ENCODE measurements around the gene CDC42BPB. TPM values are rescaled to one million over a fixed set of nuclear protein-coding genes. Genes with fewer than 3 reads are reported as not detected.

Gene CDC42BPB
- polyA plus RNA-seq, 1 of the 3 experiments (the other 2 are of a cell fraction): 61.6 TPM

- Histone ChIP-seq H3K9me3 (no peaks in the 10 kb centered on the region), H3K27ac (ENCODE audit: low read depth in 2 of 2, low read length in 1 of 2) (no peak overlapping the region), H2AFZ (ENCODE audit: low read depth) (no peak overlapping the region), H3K27me3 (ENCODE audit: insufficient read depth) (no peaks in the 10 kb centered on the region), H3K4me3 (ENCODE audit: low read depth in 2 of 2, low read length in 1 of 2) (no peak overlapping the region), H3K9ac (no peak overlapping the region), H3K4me2 (no peak overlapping the region), H4K20me1 (ENCODE audit: insufficient read depth) (peaks cover 14% of the 10 kb centered on the region; the same call in 1 of the 2 replicates), H3K9me2 (no peaks in the 10 kb centered on the region), H3K4me1 (ENCODE audit: control insufficient read depth in 1 of 2, insufficient read depth in 2 of 2, low read depth in 1 of 2, low read length in 1 of 2) (peaks cover 3 to 4% of the 10 kb centered on the region in 2 experiments; a peak in 2 of 4 replicates), H3K79me2 (ENCODE audit: insufficient read depth) (peaks cover 65% of the 10 kb centered on the region; the same call in 1 of the 2 replicates), H3F3A (replicated peaks; ENCODE audit: insufficient read depth) (peaks cover 15% of the 10 kb centered on the region), H3K36me3 (replicated peaks in 1 of 2; ENCODE audit: control insufficient read depth in 1 of 2, insufficient read depth in 2 of 2, low read length in 1 of 2) (peaks cover 27 to 53% of the 10 kb centered on the region in 2 experiments)
- no peak for TF ChIP-seq RFX5 (IDR thresholded peaks at IDR 0.05; ENCODE audit: low read length)
- TF ChIP-seq EZH2phosphoT487 (IDR thresholded peaks at IDR 0.05; ENCODE audit: borderline replicate concordance, low read depth): no peak
- TF ChIP-seq PBX3 (IDR thresholded peaks at IDR 0.05): no peak
- no peak for TF ChIP-seq USF1 (IDR thresholded peaks at IDR 0.05; ENCODE audit: borderline replicate concordance, low read depth)
- TF ChIP-seq FOXJ3 (CRISPR knock-in tag; IDR thresholded peaks at IDR 0.05): no peak
- TF ChIP-seq GABPA (IDR thresholded peaks at IDR 0.05; ENCODE audit: low read depth): no peak
- TF ChIP-seq RCOR1 (IDR thresholded peaks at IDR 0.05; ENCODE audit: low read length): no peak
- TF ChIP-seq RAD21 (IDR thresholded peaks at IDR 0.05; ENCODE audit: low read length): no peak
- no peak for TF ChIP-seq ELF1 (IDR thresholded peaks at IDR 0.05)
- no peak for TF ChIP-seq EP300 (IDR thresholded peaks at IDR 0.05; ENCODE audit: borderline replicate concordance in 1 of 2, low read depth in 1 of 2, low read length in 1 of 2)
- no peak for TF ChIP-seq NRF1 (IDR thresholded peaks at IDR 0.05; ENCODE audit: low read depth, low read length)
- TF ChIP-seq IRF3 (IDR thresholded peaks at IDR 0.05; ENCODE audit: low read depth, low read length): no peak
- no peak for TF ChIP-seq REST (IDR thresholded peaks at IDR 0.05; ENCODE audit: low read depth, low read length)
- no peak for DNase-seq
- CTCF ChIA-PET: interaction anchor here (1.4 kb wide), 1 partner anchor 19 kb away, joined by 5 read pairs; no protein-coding TSS in a partner anchor
- POLR2A ChIA-PET: no interaction called here
- 97% methylated on average over 10 of the region's 10 CpGs for WGBS (ENCODE audit: low lambda C conversion rate)
Measured at GRCh38 chr14:102996941-102997340, 60.4 kb downstream of the CDC42BPB start.
